Epidermal melanocyte (primary cell): ENCODE results near the gene DONSON.

Source experiments
- DNase-seq: peaks from one replicate; pipeline ENCODE4 v3.0.0; 2011; ENCODE audit warnings: low spot score; ENCODE audit not compliant: insufficient read length

DONSON gene

DNA sequence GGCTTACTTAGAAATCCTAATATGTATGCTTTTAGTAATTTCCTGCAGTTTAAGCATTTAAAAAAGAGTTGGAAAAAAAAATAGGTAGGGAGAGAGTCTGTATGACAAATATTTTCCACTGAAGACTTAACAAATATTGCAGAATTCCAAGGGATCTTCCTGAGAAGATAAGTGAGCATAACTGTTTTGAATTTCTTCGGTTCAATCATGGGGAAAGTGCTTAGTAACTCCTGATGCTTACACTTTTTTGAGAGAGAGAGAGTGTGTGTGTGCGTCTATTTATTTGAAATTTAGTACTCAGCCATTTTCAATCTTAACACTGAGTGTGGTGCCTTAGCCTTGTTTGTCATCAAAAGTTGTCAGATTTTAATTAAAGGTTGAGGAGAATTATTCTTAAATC, 27.1 kb downstream of the DONSON start:
- no peak for DNase-seq

GRCh38 chr21:33560965-33561364, 27.5 kb downstream of the DONSON start:
- DNase-seq = no peak

DNA sequence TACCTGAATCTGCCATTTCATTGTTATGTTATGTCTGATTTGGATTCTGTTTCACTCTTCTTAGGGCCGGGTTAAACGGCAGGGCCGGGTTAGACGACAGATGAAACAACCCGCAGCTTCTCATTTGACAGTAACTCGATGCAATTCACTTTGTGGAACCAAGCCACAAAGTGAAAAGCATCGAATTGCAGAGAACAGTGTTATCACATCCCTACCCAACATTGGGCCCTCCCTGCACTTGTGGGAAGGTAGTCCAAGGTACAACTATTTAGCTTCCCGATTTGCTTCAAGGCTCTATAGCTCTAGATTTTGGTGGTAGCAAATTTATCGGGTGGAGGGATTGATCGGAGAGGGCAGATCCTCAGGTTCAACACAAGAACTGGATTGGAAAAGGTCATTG, 28.7 kb downstream of the DONSON start:
- no peak for DNase-seq

- DNase-seq = no peak
Measured at GRCh38 chr21:33558777-33559421, 29.6 kb downstream of the DONSON start.

- no peak for DNase-seq
Measured at GRCh38 chr21:33557447-33557846, 31.0 kb downstream of the DONSON start.

- no peak for DNase-seq
Measured at GRCh38 chr21:33554982-33555344, 33.5 kb downstream of the DONSON start.

DNA sequence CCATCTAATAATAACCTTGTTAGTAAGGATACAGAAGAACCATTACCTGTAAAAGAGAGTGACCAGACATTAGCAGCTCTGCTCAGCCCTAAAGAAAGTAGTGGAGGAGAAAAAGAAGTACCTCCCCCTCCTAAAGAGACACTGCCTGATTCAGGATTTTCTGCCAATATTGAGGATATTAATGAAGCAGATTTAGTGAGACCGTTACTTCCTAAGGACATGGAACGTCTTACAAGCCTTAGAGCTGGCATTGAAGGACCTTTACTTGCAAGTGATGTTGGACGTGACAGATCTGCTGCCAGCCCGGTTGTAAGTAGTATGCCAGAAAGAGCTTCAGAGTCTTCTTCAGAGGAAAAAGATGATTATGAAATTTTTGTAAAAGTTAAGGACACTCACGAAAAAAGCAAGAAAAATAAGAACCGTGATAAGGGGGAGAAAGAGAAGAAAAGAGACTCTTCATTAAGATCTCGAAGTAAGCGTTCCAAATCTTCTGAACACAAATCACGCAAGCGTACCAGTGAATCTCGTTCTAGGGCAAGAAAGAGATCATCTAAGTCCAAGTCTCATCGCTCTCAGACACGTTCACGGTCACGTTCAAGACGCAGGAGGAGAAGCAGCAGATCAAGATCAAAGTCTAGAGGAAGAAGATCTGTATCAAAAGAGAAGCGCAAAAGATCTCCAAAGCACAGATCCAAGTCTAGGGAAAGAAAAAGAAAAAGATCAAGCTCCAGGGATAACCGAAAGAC, 34.1 kb downstream of the DONSON start:
- no peak for DNase-seq

- DNase-seq = no peak
Measured at GRCh38 chr21:33552999-33553598, 35.4 kb downstream of the DONSON start.

- no peak for DNase-seq
Measured at GRCh38 chr21:33552093-33552998, 36.1 kb downstream of the DONSON start.

GRCh38 chr21:33551664-33552063, 36.8 kb downstream of the DONSON start:
- DNase-seq = no peak

DNA sequence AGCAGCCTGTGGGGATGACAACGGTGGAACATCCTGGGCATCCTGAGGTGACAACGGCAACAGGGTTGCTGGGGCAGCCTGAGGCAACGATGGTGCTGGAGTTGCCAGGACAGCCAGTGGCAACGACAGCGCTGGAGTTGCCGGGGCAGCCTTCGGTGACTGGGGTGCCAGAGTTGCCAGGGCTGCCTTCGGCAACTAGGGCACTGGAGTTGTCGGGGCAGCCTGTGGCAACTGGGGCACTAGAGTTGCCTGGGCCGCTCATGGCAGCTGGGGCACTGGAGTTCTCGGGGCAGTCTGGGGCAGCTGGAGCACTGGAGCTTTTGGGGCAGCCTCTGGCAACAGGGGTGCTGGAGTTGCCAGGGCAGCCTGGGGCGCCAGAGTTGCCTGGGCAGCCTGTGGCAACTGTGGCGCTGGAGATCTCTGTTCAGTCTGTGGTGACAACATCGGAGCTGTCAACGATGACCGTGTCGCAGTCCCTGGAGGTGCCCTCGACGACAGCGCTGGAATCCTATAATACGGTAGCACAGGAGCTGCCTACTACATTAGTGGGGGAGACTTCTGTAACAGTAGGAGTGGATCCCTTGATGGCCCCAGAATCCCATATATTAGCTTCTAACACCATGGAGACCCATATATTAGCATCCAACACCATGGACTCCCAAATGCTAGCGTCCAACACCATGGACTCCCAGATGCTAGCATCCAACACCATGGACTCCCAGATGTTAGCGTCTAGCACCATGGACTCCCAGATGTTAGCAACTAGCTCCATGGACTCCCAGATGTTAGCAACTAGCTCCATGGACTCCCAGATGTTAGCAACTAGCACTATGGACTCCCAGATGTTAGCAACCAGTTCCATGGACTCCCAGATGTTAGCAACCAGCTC, 37.5 kb downstream of the DONSON start:
- no peak for DNase-seq

GRCh38 chr21:33549848-33550771, 38.4 kb downstream of the DONSON start:
- no peak for DNase-seq

- no peak for DNase-seq
Measured at GRCh38 chr21:33546086-33546485, 42.4 kb downstream of the DONSON start.

DNA sequence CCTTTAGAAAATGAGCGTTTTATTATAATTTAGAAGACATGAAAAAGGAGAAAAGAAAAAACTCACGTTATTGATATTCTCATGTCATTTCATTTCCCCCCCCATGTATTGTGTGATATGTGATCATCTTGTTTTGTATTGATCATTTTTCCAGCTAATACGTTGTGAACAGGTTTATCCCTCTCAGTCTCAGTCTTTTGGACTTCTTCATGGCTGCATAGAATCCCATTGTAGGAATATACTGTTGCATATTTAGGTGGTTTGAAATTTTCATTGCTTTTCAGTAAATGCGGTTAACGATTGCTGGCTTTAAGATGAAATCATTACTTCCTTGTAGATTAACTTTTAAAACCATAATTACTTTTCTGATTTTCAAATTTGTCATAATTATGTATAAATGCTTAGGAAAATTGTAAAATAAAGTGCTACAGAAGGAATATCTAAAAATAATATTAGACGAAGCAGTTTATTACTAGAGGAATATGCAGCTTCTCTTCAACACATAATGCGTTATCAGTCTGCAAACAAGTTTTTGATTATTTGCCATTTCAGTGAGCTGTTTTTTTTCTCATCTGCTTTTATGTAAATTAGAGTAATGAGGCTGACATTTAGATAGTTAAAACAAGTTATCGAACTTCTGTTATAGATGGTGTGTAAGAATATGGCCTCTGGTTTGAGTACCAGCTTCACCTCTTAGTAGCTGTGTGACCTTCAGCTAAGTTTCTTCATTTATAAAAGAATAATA, 43.9 kb downstream of the DONSON start:
- DNase-seq = no peak

- no peak for DNase-seq
Measured at GRCh38 chr21:33543505-33544129, 44.9 kb downstream of the DONSON start.

DNA sequence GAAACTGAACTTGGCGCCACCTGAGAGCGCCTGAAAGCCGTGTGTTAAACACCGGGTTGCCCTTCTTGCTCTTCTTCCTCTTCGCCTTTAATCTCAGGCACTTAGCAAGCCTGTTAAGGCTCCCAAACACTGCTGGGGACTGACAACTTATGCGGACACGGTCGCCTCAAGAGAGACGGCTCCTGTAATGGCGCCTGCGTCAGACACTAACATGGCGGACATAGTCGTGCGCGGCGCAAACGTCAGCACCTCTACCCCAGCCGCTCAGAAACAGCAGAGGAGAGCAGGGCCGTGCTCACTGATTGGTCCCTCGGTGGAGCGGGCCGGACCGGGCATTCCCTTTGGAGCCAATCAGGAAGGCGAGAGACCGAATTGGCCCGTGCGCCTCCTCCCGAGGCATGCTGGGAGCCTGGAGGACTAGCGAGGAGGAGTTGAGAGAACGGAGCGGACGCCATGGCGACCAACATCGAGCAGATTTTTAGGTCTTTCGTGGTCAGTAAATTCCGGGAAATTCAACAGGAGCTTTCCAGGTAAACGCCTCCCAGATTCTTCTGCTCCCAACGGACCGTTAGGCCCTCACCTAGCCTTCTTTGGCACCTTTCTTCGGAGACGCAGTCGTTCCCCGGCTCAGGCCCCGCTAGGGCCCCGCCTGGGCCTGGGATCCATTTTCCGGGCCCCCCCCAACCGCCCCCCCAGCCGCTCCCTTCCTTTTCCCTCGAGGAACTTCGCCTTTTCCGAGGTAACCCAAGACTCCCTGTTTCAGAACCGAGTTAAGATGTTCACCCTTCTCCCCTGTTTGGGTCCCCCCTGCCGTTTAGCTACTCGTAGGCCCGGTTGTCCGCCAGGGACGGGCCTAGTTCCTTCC, 45.6 kb downstream of the DONSON start, which contains the start of gene SON:
SON (plus strand) TSS at position 399 of the 865 bp plus-strand sequence; CDS start at position 454, 55 bp downstream.
- DNase-seq = peak; percentile 87
